A549 (cell line): Measurements from ENCODE around the gene HRC. TPM values are rescaled to one million over a fixed set of nuclear protein-coding genes. Genes with fewer than 3 reads are reported as not detected.

ENCODE experiments used
- ATAC-seq, 2 experiments: fragments of 200-7000 bp in 1 of 2; fragments of >200 bp in 1 of 2; cut with Nextera tagmentation in 1 of 2; cut with Tn5 transposase in 1 of 2; 3 replicates each; pipeline versions ENCODE4 v1.8.0 to v1.9.1; 2018 to 2020; ENCODE audit warnings: mild to moderate bottlenecking in 1 of 2, moderate library complexity in 1 of 2
- CTCF ChIA-PET: fragments of 300-600 bp; sonication (Branson Sonifier 250); formaldehyde crosslinking; extraction: SDS; loops from one replicate; lab custom pipeline; 2021; ENCODE audit warnings: antibody characterized with exemption, inconsistent platforms; lab: Yijun Ruan, JAX
- POLR2A ChIA-PET: fragments of 350-600 bp; formaldehyde crosslinking; extraction: SDS; loops from one replicate; lab custom pipeline; 2021; ENCODE audit warnings: antibody characterized with exemption, inconsistent platforms; lab: Yijun Ruan, JAX
- DNase-seq, 2 experiments: peaks; one replicate each; pipeline versions ENCODE4 v3.0.0 to v3.0.0-alpha.2; 2011 to 2016; ENCODE audit warnings: low read depth in 1 of 2, low spot score in 1 of 2
- FAIRE-seq: peaks from 2 replicates; lab custom pipeline; 2011; peaks lifted over from hg19 to GRCh38; lab: Jason Lieb, UNC
- H3K27ac ChIP-seq, 2 experiments: fragments of >200 bp; sonication (Bioruptor Twin); formaldehyde crosslinking; 3 replicates each; pipeline ENCODE4 v1.5.1; 2016 to 2017
- H3K4me1 ChIP-seq: fragments of >200 bp; sonication (Bioruptor Twin); formaldehyde crosslinking; 3 replicates; pipeline ENCODE4 v1.6.1; 2016
- H3K4me2 ChIP-seq: fragments of >200 bp; sonication (Bioruptor Twin); formaldehyde crosslinking; 3 replicates; pipeline ENCODE4 v1.6.1; 2016
- H3K4me3 ChIP-seq: fragments of >200 bp; sonication (Bioruptor Twin); formaldehyde crosslinking; 3 replicates; pipeline ENCODE4 v1.5.1; 2016
- H3K9me3 ChIP-seq: fragments of >200 bp; sonication (Bioruptor Twin); formaldehyde crosslinking; 3 replicates; pipeline ENCODE4 v1.6.1; 2016
- CBX2 ChIP-seq: fragments of 200-600 bp; sonication (generic); IDR thresholded peaks from 2 replicates; pipeline ENCODE4 v1.6.1; 2016; ENCODE audit warnings: low read depth, mild to moderate bottlenecking, borderline replicate concordance
- CBX8 ChIP-seq: fragments of 200-600 bp; sonication (generic); IDR thresholded peaks from 2 replicates; pipeline ENCODE4 v1.6.1; 2016
- CEBPB ChIP-seq, 2 experiments: fragments of >200 bp in 1 of 2; sonication (Bioruptor Twin) in 1 of 2; formaldehyde crosslinking in 1 of 2; IDR thresholded peaks; 2 replicates each; pipeline ENCODE4 v1.6.1; 2012 to 2016
- CTCF ChIP-seq: fragments of >200 bp; sonication (Bioruptor Twin); formaldehyde crosslinking; IDR thresholded peaks from 3 replicates; pipeline ENCODE4 v1.5.1; 2016
- EHMT2 ChIP-seq: fragments of 200-600 bp; sonication (generic); IDR thresholded peaks from 2 replicates; pipeline ENCODE4 v1.6.1; 2016; ENCODE audit warnings: antibody characterized with exemption, low read depth, mild to moderate bottlenecking, moderate library complexity
- ELK1 ChIP-seq: fragments of 150-350 bp; IDR thresholded peaks from 2 replicates; pipeline ENCODE4 v1.6.1; 2014; ENCODE audit warnings: low read depth, mild to moderate bottlenecking, low read length
- HOXA7 ChIP-seq: fragments of 250-450 bp; sonication (Bioruptor Pico); IDR thresholded peaks from 2 replicates; pipeline ENCODE4 v1.5.0; 2020; ENCODE audit warnings: mild to moderate bottlenecking, moderate library complexity
- KDM5A ChIP-seq: fragments of 200-600 bp; sonication (generic); IDR thresholded peaks from 2 replicates; pipeline ENCODE4 v1.6.1; 2016; ENCODE audit warnings: antibody characterized with exemption, mild to moderate bottlenecking
- MAX ChIP-seq: IDR thresholded peaks from 2 replicates; pipeline ENCODE4 v1.6.1; 2012
- MYC ChIP-seq: IDR thresholded peaks from 2 replicates; pipeline ENCODE4 v1.6.1; 2012; ENCODE audit warnings: mild to moderate bottlenecking, inconsistent platforms, low read length, improper control_type of control experiment, borderline replicate concordance
- NPAS2 ChIP-seq: fragments of 250-450 bp; sonication (Bioruptor Pico); IDR thresholded peaks from 2 replicates; pipeline ENCODE4 v1.8.0; 2022; ENCODE audit warnings: mild to moderate bottlenecking, moderate library complexity, borderline replicate concordance
- PBX3 ChIP-seq: IDR thresholded peaks from 2 replicates; pipeline ENCODE4 v1.6.1; 2012
- PHF8 ChIP-seq: fragments of 200-600 bp; sonication (generic); IDR thresholded peaks from 2 replicates; pipeline ENCODE4 v1.6.1; 2016; ENCODE audit warnings: low read depth, mild to moderate bottlenecking, antibody characterized with exemption, moderate library complexity, borderline replicate concordance
- POLR2A ChIP-seq: IDR thresholded peaks from 2 replicates; pipeline ENCODE4 v1.6.1; 2012; ENCODE audit warnings: mild to moderate bottlenecking, low read length
- POLR2AphosphoS2 ChIP-seq: conservative IDR thresholded peaks from 2 replicates; pipeline ENCODE4 v1.6.1; 2012; ENCODE audit warnings: low read length, improper control_type of control experiment, inconsistent platforms
- RAD21 ChIP-seq, 2 experiments: fragments of >200 bp in 1 of 2; sonication (Bioruptor Twin) in 1 of 2; formaldehyde crosslinking in 1 of 2; IDR thresholded peaks in 1 of 2; conservative IDR thresholded peaks in 1 of 2; 2 replicates in 1 of 2; 3 replicates in 1 of 2; pipeline ENCODE4 v1.6.1; 2012 to 2018; ENCODE audit warnings: inconsistent platforms in 1 of 2
- RARB ChIP-seq: fragments of 250-450 bp; sonication (Bioruptor Pico); IDR thresholded peaks from 2 replicates; pipeline ENCODE4 v1.8.0; 2021; ENCODE audit warnings: mild to moderate bottlenecking, moderate library complexity
- REST ChIP-seq: fragments of 200-600 bp; sonication (generic); IDR thresholded peaks from 2 replicates; pipeline ENCODE4 v1.6.1; 2016; ENCODE audit warnings: antibody characterized with exemption, mild to moderate bottlenecking, moderate library complexity
- RFX5 ChIP-seq: fragments of 450-650 bp; IDR thresholded peaks from 2 replicates; pipeline ENCODE4 v1.7.1; 2014; ENCODE audit warnings: antibody characterized with exemption, mild to moderate bottlenecking, moderate library complexity
- TP53 ChIP-seq: fragments of 250-450 bp; sonication (Bioruptor Pico); IDR thresholded peaks from 2 replicates; pipeline ENCODE4 v1.5.0; 2021; ENCODE audit warnings: mild to moderate bottlenecking, moderate library complexity
- WGBS: methylation state at CpG from one replicate; pipeline ENCODE4 v1.1.6; 2017; ENCODE audit errors: missing lambda C conversion rate; 5-methylcytosine and 5-hydroxymethylcytosine counted together
- polyA plus RNA-seq, 4 experiments: library from polyadenylated mRNA; depleted of rRNA in 3 of 4; stranded (reverse); fragments of >200 nt; fragmentation: RNase III in 1 of 4; extraction: RNeasy Plus Mini Kit Qiagen cat#74134 plus additional on column Dnase treatment in 1 of 4; gene quantifications; 2 replicates in 3 of 4; 3 replicates in 1 of 4; pipeline ENCODE4 v1.2.3, GENCODE V29; 2011 to 2017

HRC gene
- polyA plus RNA-seq, 2 of the 4 experiments (the other 2 are of a cell fraction): 0.04 TPM

GRCh38 chr19:49111218-49111998 is 43.8 kb downstream of the HRC start:
- Histone ChIP-seq H3K9me3 (no peaks in the 10 kb centered on the region), H3K27ac (no peak overlapping the region), H3K4me2 (no peak overlapping the region), H3K4me1 (peaks cover 18% of the 10 kb centered on the region), H3K4me3 (no peak overlapping the region)
- DNase-seq (no peak), FAIRE-seq (no peak), ATAC-seq (no peak)
- WGBS: 86% methylated on average over 11 of the region's 11 CpGs
- ChIA-PET CTCF (interaction anchor here (0.5 to 11.5 kb wide), 7 partner anchors 11 to 118 kb away, joined by 3 to 241 read pairs (median 3); partner anchors contain the start of gene RUVBL2), POLR2A (interaction anchor here (1.0 to 1.1 kb wide), 2 partner anchors 17 to 88 kb away, joined by 4 to 5 read pairs; no protein-coding TSS in a partner anchor)
- TF ChIP-seq CBX8: no peak
- TF ChIP-seq CEBPB (IDR thresholded peaks at IDR 0.05): peak in 1 of 2 experiments; percentile 59; a peak in 2 of 4 replicates

GRCh38 chr19:49110567-49110966 is 44.6 kb downstream of the HRC start:
- Histone ChIP-seq H3K27ac (no peak overlapping the region), H3K4me3 (no peak overlapping the region), H3K9me3 (no peaks in the 10 kb centered on the region), H3K4me2 (no peak overlapping the region), H3K4me1 (peaks cover 27% of the 10 kb centered on the region)
- POLR2A ChIA-PET: no interaction called here
- no peak for ATAC-seq
- no peak for FAIRE-seq
- CTCF ChIA-PET: interaction anchor here (0.5 to 11.5 kb wide), 5 partner anchors 10 to 117 kb away, joined by 3 to 241 read pairs (median 3); partner anchors contain the start of gene RUVBL2
- TF ChIP-seq REST: no peak
- TF ChIP-seq PHF8: no peak
- no peak for TF ChIP-seq CTCF
- TF ChIP-seq HOXA7: no peak
- TF ChIP-seq CBX8: no peak
- no peak for TF ChIP-seq KDM5A
- TF ChIP-seq POLR2A: no peak
- TF ChIP-seq POLR2AphosphoS2: no peak
- no peak for TF ChIP-seq ELK1
- TF ChIP-seq NPAS2: no peak
- TF ChIP-seq CBX2: no peak
- TF ChIP-seq MYC: no peak
- TF ChIP-seq MAX: no peak
- no peak for TF ChIP-seq PBX3
- TF ChIP-seq RFX5: no peak
- TF ChIP-seq RARB (CRISPR knock-in tag): no peak
- TF ChIP-seq RAD21 (conservative IDR thresholded peaks at IDR 0.05 in 1 of 2, IDR thresholded peaks at IDR 0.05 in 1 of 2): no peak
- no peak for TF ChIP-seq EHMT2
- TF ChIP-seq TP53: no peak
- 52% methylated on average over 3 of the region's 3 CpGs for WGBS
- no peak for DNase-seq
